GM18502 (cell line): ENCODE measurements around the gene MAPK8IP3.
"Not testable (repeated sequence)": the region's sequence is repeated elsewhere in the genome, so short reads cannot be mapped to it uniquely, and the experiment has no call there.

Source experiments
- ATAC-seq: cut with Tn5 transposase; IDR thresholded peaks from one replicate; pipeline ENCODE4 v1.9.1; 2021; ENCODE audit warnings: mild to moderate bottlenecking; ENCODE audit not compliant: unreplicated experiment, poor library complexity

Gene MAPK8IP3

DNA sequence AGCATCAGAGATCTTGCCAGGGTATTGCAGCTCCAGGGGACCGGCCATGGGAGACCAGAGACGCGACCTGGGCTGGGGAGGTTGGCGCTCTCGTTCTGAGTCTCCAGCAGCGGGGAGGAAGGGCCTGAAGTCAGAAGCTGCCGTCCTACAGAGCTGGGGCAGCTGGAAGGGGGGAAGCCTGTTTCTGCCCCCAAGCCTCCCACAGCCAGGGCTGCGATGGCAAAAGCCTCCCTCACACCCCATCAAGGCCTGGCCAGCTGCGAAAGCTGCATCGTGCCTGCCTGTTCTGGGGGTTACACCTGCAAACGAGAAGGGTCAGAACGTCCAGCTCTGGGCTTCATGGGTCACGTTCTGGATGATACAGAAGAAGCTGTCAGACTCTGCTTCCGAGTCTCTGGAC lies 26.1 kb downstream of the MAPK8IP3 start:
- ATAC-seq, result no peak

GRCh38 chr16:1732551-1732987 lies 26.6 kb downstream of the MAPK8IP3 start:
- ATAC-seq, result not testable (repeated sequence)

- ATAC-seq, result no peak
Measured at GRCh38 chr16:1734123-1734522, 28.1 kb downstream of the MAPK8IP3 start.

GRCh38 chr16:1734816-1735215 lies 28.8 kb downstream of the MAPK8IP3 start:
- no peak for ATAC-seq

- no peak for ATAC-seq
Measured at GRCh38 chr16:1740234-1740633, 34.2 kb downstream of the MAPK8IP3 start.

GRCh38 chr16:1740781-1741490 lies 34.9 kb downstream of the MAPK8IP3 start:
- no peak for ATAC-seq

GRCh38 chr16:1741553-1742165 lies 35.7 kb downstream of the MAPK8IP3 start:
- no peak for ATAC-seq

GRCh38 chr16:1743376-1744337 lies 37.7 kb downstream of the MAPK8IP3 start:
- no peak for ATAC-seq

- no peak for ATAC-seq
Measured at GRCh38 chr16:1744338-1744840, 38.4 kb downstream of the MAPK8IP3 start.

- no peak for ATAC-seq
Measured at GRCh38 chr16:1745181-1745899, 39.3 kb downstream of the MAPK8IP3 start.

DNA sequence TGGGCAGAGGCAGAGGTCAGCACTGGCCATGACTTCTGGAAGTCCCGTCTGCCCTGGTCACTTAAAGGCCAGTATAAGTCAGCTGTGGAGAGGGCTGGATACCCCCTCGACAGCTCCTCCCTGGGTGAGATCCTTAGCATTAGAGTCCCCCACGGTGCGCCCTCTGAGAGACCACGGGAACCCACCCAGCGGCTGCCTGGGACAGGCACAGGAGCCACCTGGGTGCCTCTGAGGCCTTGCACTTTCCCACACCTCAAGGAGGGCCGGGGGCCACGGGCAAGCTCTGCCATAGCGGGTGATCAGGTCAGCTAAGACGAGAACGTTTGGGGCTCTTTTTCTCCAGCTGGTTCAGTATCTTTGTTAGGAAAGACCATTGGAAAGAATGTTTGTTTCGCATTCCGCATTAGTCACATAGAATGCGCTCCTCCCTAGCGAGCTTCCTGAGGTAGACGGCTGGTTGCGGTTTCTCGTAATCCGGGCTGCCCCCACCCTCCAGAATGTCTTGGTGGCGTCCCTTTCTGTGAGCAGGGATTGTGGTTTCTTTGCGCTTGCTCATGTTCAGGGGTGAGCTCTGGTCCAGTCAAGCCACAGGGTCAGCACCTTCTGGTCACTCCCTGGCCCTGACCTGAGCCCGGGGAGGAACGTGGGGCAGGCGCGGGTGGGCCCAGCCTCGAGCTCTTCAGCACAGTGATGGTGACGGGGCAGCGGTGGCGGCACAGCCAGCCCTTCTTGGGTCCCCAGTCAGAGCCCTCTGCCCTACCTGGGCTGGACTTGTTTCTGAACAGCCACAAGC lies 40.1 kb downstream of the MAPK8IP3 start:
- ATAC-seq, result no peak

DNA sequence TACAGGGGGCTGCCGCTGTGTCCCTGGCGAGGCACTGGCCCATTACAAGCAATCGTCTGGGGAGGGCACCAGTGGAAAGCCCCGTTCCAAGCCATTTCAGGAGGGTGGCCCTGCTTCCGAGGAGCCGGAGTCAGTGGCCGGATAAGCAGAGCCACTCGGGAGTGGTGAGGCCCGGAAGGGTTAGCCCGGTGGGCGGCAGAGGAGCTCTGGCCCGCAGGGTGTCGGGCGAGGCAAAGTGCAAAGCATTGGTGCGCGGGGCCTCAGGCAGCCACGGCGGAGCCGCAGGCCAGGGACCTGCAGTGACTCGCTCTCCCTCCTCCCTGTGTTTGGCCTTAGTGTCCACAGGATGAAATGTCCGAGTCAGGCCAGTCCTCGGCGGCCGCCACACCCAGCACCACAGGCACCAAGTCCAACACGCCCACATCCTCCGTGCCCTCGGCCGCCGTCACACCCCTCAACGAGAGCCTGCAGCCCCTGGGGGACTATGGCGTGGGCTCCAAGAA lies 40.7 kb downstream of the MAPK8IP3 start:
- no peak for ATAC-seq

DNA sequence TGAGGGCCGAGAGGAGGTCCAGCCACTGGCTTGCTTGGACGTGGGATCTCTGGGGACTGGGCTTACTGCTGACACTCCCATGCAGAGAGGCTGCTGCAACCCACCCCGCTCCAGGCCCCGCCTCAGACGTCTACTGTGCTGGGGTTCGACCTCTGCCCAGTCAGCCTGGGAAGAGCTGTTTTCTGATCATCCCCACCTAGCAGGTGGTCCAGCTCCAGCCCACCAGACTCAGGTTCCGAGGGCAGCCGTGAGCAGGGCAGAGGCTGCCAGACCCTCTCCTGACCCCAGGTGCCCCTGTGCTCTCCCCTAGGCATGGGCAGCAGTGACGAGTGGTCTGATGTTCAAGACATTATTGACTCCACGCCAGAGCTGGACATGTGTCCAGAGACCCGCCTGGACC lies 41.9 kb downstream of the MAPK8IP3 start:
- ATAC-seq, result no peak

DNA sequence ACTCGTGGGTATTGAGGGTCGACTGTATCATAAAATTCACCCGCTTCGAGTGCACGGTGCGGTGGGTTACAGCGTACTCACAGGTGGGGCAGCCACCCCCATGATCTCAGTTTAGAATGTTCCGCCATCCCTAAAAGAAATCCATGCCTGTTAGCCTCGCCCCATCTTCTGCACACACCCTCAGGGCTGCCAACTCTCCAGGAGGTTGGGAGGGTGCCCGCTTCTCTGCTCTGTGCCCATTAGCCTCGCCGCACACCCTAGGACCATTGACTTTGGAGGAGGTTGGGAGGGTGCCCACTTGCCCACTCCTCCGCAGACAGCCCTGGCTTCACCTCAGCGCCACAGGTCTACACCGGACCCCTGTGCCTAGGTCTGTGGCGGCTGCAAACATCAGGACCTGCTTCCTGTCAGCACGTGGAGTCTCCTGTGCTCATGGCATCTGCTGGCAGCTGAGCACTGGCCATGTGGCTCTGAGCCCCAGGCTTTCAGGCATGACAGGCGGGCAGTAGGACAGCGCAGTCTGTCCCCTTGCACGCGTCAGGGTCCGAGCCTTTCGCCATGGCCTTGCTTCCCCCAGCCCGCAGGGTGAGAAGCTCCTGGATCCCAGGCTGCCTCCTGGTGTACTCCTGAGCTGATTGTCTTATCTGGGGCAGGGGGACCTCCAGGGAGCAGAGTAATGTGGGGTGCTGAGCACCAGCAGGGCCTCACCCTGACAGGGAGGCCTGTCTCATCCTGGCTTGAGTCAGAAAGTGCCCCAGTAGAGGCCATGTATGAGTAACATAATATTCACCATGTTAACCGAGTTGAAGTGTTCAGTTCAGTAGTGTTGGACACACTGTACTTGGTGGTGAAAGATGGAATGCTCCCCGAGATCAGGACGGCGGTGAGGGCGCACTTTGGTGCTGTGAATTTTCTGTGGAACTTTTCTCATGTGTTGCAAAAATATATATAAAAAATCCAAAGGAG lies 43.4 kb downstream of the MAPK8IP3 start:
- no peak for ATAC-seq

DNA sequence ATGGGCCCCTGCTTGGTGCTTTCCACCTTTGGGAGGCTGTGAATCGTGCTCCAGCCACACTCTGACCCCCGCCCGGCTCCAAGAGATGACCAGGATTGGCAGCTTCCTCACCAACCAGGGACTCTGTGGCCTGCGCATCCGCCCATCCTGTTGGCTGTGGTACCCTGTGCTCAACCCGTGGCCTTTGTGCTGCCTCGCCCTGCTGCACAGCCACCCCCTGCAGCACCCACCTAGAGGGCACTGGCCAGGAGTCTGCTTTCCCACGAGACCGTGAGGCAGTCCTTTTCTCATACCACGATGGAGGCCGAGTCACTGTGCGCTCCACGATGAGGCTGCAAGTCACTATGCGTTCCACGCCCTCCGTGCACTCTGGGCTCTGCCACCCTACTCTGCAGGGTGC lies 46.0 kb downstream of the MAPK8IP3 start:
- ATAC-seq, result no peak

DNA sequence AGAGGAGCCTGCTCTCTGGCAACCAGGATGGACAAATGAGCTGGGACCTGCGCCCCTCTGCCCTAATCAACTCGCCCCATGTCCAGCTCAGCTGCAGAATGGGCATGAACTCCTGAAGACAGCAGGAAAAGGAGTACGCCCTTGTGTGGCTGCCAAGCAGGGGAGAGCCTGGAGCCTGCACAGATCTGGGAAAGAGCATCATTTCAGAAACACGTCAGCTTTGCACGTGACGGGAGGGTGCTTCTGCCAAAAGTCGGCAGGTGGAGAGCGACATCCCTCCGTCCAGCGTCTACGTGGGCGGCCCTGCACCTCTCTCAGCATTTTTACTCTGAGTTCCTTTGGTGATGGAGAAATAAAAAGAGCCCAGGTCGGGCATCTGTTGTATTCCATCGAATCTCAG lies 46.9 kb downstream of the MAPK8IP3 start:
- no peak for ATAC-seq

DNA sequence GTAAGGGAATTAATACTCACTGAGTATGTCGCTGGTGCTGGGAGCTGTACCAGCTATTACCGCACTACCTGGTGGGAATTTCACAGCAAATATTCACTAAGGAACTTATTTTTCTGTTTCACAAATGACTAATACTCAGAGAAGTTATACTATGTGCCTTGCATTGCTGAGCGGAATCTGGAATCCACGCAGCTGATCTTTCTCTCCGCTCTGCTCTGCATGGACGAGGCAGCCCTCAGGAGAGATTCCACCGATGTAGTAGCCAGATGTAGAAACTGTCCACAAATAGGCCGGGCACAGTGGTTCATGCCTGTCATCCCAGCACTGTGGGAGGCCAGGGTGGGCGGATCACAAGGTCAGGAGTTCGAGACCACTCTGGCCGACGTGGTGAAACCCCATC lies 48.2 kb downstream of the MAPK8IP3 start:
- no peak for ATAC-seq
